ENCODE results near the gene NQO2. TPM values are rescaled to one million over a fixed set of nuclear protein-coding genes. Genes with fewer than 3 reads are reported as not detected.

Gene NQO2
- total and polyA plus RNA-seq, 2 of the 13 experiments (the other 11 are each of a cell fraction or from before 2014, with no cell fraction given), result 32.2 to 56.5 TPM

DNA sequence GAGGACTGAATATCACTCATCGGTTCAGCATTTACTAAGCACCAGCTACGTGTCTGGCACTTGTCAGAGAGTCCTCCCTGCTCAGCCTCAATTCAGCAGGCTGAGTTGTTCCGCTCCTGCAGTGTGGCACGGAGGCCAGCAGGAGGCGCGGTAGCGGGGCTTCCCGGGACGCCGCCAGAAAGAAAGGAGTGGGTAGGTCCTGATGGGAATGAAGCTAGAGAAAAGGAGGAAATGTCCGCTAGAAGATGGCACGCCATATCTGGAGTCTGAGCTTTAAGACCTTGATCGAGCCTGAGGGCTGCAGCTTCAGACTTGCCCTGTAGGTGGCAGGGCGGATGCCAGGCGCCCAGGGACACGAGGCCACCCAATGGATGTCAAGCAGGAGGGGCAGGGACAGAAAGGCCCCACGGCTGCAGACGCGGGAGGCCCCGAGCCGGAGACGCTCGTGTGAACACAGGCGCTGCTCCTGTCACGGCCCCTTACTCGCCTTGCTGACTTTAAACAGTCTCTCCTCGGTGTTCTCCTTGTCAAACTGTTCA, 47.1 kb upstream of the NQO2 start (continued):
- TF ChIP-seq EP300 (IDR thresholded peaks at IDR 0.05; ENCODE audit: low read depth in 2 of 2, low read length in 2 of 2), result 0 out of 4 replicates have a peak, but pooled peaks of 1 of the 2 experiments have one; percentile 10
- TF ChIP-seq EP300 (CRISPR knock-in tag; IDR thresholded peaks at IDR 0.05; ENCODE audit: borderline replicate concordance), result no peak
- TF ChIP-seq, protein P1, sequence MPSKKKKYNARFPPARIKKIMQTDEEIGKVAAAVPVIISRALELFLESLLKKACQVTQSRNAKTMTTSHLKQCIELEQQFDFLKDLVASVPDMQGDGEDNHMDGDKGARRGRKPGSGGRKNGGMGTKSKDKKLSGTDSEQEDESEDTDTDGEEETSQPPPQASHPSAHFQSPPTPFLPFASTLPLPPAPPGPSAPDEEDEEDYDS (CRISPR knock-in tag; IDR thresholded peaks at IDR 0.05), result peak; percentile 53
- no peak; the same call in none of the 2 replicates for TF ChIP-seq TGIF2 (CRISPR knock-in tag; IDR thresholded peaks at IDR 0.05)
- TF ChIP-seq ZBTB7B (CRISPR knock-in tag; IDR thresholded peaks at IDR 0.05), result peak; percentile 73; the same call in 1 of the 2 replicates
- peak; percentile 85 for TF ChIP-seq ZNF598 (CRISPR knock-in tag; IDR thresholded peaks at IDR 0.05; ENCODE audit: borderline replicate concordance)
- TF ChIP-seq ZNF883 (CRISPR knock-in tag; IDR thresholded peaks at IDR 0.05; ENCODE audit: not compliant biosample characterization), result peak; percentile 53
- no peak for TF ChIP-seq ZNF10 (CRISPR knock-in tag; IDR thresholded peaks at IDR 0.05; ENCODE audit: borderline replicate concordance, low read depth)
- TF ChIP-seq, protein P2, sequence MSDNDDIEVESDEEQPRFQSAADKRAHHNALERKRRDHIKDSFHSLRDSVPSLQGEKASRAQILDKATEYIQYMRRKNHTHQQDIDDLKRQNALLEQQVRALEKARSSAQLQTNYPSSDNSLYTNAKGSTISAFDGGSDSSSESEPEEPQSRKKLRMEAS (IDR thresholded peaks at IDR 0.05), result peak; percentile 95
- TF ChIP-seq MTA3 (CRISPR knock-in tag; IDR thresholded peaks at IDR 0.05), result no peak
- TF ChIP-seq, protein P3, sequence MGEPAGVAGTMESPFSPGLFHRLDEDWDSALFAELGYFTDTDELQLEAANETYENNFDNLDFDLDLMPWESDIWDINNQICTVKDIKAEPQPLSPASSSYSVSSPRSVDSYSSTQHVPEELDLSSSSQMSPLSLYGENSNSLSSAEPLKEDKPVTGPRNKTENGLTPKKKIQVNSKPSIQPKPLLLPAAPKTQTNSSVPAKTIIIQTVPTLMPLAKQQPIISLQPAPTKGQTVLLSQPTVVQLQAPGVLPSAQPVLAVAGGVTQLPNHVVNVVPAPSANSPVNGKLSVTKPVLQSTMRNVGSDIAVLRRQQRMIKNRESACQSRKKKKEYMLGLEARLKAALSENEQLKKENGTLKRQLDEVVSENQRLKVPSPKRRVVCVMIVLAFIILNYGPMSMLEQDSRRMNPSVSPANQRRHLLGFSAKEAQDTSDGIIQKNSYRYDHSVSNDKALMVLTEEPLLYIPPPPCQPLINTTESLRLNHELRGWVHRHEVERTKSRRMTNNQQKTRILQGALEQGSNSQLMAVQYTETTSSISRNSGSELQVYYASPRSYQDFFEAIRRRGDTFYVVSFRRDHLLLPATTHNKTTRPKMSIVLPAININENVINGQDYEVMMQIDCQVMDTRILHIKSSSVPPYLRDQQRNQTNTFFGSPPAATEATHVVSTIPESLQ (CRISPR knock-in tag; conservative IDR thresholded peaks at IDR 0.05), result no peak
- TF ChIP-seq MTF2 (CRISPR knock-in tag; IDR thresholded peaks at IDR 0.05; ENCODE audit: borderline replicate concordance), result no peak
- peak; percentile 93 for TF ChIP-seq FOXC1 (CRISPR knock-in tag; IDR thresholded peaks at IDR 0.05; ENCODE audit: borderline replicate concordance)
- peak; percentile 79 for TF ChIP-seq SP4 (CRISPR knock-in tag; IDR thresholded peaks at IDR 0.05)
- TF ChIP-seq CHD4 (IDR thresholded peaks at IDR 0.05; ENCODE audit: borderline replicate concordance, low read length), result no peak
- TF ChIP-seq ZNF124 (CRISPR knock-in tag; IDR thresholded peaks at IDR 0.05), result no peak
- TF ChIP-seq HHEX (CRISPR knock-in tag; IDR thresholded peaks at IDR 0.05), result no peak
- peak; percentile 14; the same call in 1 of the 2 replicates for TF ChIP-seq MAZ (IDR thresholded peaks at IDR 0.05; ENCODE audit: borderline replicate concordance, low read depth, low read length)
- TF ChIP-seq MAZ (CRISPR knock-in tag; IDR thresholded peaks at IDR 0.05; ENCODE audit: low read depth), result peak; percentile 63; the same call in 1 of the 2 replicates
- TF ChIP-seq ZNF343 (CRISPR knock-in tag; IDR thresholded peaks at IDR 0.05), result peak; percentile 81; the same call in 1 of the 2 replicates
- TF ChIP-seq TAF15 (IDR thresholded peaks at IDR 0.05; ENCODE audit: low read depth, low read length, poor library complexity, severe bottlenecking), result no peak
- TF ChIP-seq POLR2AphosphoS2 (IDR thresholded peaks at IDR 0.05; ENCODE audit: low read depth, low read length), result no peak
- TF ChIP-seq ZFP36L2 (CRISPR knock-in tag; IDR thresholded peaks at IDR 0.05), result no peak
- TF ChIP-seq HDAC2 (CRISPR knock-in tag; IDR thresholded peaks at IDR 0.05), result 0 out of 2 replicates have a peak, but pooled peaks have one; percentile 60
- TF ChIP-seq, protein P4, sequence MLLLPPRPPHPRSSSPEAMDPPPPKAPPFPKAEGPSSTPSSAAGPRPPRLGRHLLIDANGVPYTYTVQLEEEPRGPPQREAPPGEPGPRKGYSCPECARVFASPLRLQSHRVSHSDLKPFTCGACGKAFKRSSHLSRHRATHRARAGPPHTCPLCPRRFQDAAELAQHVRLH (CRISPR knock-in tag; IDR thresholded peaks at IDR 0.05; ENCODE audit: borderline replicate concordance, low read depth), result peak; percentile 63; the same call in 1 of the 2 replicates
- TF ChIP-seq MAFG (CRISPR knock-in tag; IDR thresholded peaks at IDR 0.05), result no peak
- TF ChIP-seq ZNF713 (CRISPR knock-in tag; IDR thresholded peaks at IDR 0.05), result no peak
- peak; percentile 74; the same call in 1 of the 2 replicates for TF ChIP-seq ZBTB3 (CRISPR knock-in tag; IDR thresholded peaks at IDR 0.05; ENCODE audit: borderline replicate concordance, low read depth)
- no peak for TF ChIP-seq TBL1XR1 (IDR thresholded peaks at IDR 0.05; ENCODE audit: borderline replicate concordance, low read length, partially characterized antibody)
- TF ChIP-seq ZNF572 (CRISPR knock-in tag; IDR thresholded peaks at IDR 0.05), result no peak
- peak; percentile 13; the same call in 1 of the 2 replicates for TF ChIP-seq ADNP (CRISPR knock-in tag; IDR thresholded peaks at IDR 0.05)
